Left ventricle myocardium superior (tissue), 1 donor: ENCODE data around the gene ZNG1F. TPM values are rescaled to one million over a fixed set of nuclear protein-coding genes. Genes with fewer than 3 reads are reported as not detected.
"Not testable (repeated sequence)": the region's sequence is repeated elsewhere in the genome, so short reads cannot be mapped to it uniquely, and the experiment has no call there.

ENCODE experiments used
- ATAC-seq: fragments of 200-7000 bp; cut with Tn5 transposase; one replicate; pipeline ENCODE4 v1.9.1; 2020; ENCODE audit warnings: mild to moderate bottlenecking, moderate library complexity
- DNase-seq: peaks from one replicate; pipeline ENCODE4 v3.0.0-alpha.2; 2020
- intact Hi-C: fragments of 100-400 bp; cut with micrococcal nuclease; formaldehyde crosslinking; loops from one replicate; pipeline ENCODE4 v1.11.0; 2022
- long read RNA-seq: library from polyadenylated mRNA; unstranded; transcript quantifications from one replicate; pipeline ENCODE4 v2.0.0, GENCODE V29; 2021
- total RNA-seq: library from RNA; stranded (reverse); fragmentation: NEBNext Ultra II Directional; extraction: Animal tissue kit (Norgen Biotek cat#: 25700); gene quantifications from one replicate; pipeline ENCODE4 v1.2.1, GENCODE V29; 2021
- donor health status: DM: no; HTN: yes; CAD: no; lungs with severe emphysema.

ZNG1F gene
- total RNA-seq = 9.4 TPM
- long read RNA-seq, partial matches to known transcripts = 7 of 12 reads
- long read RNA-seq, other reads (novel, unspliced or antisense) = 5 of 12 reads

DNA sequence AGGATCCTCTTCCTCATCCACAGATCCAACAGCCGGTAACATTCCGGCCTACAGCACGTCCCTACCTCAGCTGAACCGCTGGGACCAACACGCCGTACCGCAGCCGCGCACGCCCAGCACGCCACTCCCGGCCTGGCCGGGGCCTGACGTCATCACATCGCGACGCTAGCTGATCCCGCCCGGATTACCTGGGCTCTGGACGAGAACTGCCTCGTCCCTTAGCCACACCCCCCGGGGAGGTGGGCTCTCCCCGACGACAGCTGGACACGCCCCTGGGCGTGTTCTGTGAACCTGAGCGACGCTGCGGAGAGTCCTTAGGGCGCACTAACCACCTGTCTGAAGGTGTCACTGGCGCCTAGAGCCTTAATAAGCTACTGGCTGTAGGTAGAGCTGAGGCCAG lies at the start of gene ZNG1F:
Gene ZNG1F (minus strand): TSS at position 101 of the 400 bp plus-strand sequence. CDS start 59 bp downstream, at position 42.
- intact Hi-C loops, DNase-seq, ATAC-seq: not testable (repeated sequence)

DNA sequence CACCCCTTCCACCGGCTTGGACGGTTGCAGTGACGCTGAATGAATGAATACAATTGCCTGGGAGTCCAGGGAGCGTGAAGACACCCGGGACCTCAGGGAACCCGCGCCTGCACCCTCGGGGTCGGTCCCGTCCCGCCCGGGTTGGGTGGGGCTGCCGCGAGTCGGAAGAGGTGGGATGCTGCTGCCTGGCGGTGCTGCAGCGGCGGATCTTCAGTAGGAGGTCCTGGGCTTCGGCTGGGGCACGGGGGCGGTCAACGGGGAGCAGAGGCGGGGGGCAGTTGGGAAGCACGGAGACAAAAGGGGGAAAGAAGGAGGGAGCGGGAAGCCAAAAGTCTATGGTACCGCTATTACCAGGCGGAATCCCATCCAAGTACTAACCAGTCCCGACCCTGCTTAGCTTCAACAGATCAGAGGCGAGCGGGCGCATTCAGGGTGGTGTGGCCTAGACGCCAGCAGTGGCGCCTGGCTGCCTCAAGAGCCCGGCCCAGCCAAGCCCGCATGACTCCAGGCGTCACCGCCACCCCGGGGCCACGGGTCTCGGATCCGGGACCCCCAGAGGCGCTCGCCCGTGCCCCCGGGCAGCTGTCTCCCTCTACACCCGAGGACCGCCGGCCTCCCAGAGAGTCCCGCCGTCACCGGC lies 48.1 kb upstream of the ZNG1F start:
- intact Hi-C loops, ATAC-seq: not testable (repeated sequence)
- DNase-seq = peak; percentile 28

DNA sequence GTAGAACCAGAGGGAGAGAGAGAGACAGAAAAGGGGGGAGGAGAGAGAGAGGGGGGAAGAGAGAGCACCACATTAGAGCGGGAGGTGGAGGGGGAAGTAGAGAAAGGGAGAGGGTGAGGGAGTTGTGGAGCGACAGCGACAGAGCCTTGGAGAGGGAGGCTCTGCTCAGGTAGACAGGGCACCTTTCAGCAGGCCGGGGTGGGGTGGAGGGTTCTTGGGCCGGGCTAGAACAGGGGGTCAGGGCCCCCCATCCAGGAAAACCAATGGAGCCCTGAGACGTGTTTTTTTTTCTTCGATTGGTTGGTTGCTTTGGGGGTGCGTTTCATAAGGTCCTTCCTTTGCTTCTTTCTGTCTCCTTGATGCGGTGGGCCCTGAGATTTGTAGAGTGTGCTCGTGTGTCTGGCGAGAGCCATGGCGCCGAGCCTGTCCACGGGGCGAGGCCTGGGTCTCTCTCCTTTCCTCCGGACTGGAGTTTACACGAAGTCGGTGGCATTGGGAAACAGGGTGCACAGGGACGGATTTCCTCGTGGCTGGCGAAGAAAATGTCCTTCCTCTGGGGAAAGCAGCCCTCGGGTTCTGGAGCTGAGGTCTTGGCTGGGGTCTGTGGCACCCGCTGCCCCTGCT lies 47.5 kb upstream of the ZNG1F start:
- DNase-seq, ATAC-seq, intact Hi-C loops: not testable (repeated sequence)

DNA sequence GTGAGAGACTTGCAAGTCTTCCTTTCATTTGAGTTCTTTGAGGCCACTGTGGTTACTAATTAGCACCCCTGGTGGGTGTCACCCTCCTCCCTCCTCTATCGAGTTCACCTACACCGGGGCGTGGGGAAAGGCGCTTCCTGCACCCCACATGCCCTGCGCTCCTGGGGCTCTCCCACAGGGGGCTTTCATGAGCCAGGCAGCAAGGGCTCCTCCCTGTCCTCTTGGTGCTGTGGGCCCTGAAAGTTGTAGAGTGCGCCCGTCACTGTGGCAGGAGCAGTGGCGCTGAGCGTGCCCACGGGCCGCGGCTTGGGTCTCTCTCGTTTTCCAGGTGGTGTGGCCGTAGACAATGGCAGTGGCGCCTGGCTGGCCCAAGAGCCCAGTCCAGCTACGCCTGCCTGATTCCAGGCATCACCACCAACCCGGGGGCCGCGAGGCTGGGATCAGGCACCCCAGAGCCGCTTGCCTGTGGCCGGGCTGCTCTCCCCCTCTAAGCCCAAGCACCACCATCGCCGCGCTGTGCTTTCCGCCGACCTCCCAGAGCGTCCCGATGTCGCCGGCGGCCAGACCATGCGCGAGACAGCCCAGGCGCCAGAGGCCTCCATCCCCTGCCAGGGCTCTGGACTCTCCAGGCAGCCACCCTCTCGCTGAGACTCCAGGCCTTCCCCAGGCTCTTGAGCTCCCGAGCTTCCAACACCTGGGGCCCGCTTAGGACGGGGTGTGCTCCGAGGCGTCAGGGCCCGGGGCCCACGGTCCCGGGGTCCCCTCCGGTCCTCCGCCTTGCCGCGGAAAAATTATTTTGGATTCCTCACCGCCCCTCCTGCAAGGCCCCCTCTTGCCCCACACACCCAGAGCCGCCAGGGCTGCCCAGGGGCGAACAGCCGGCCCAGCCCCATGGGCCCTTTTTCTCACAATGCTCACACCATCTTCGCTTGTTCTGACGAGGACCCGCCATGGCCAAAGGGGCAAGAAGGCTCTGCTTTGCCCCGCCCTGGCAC lies 46.0 kb upstream of the ZNG1F start:
- intact Hi-C loops, ATAC-seq: not testable (repeated sequence)
- peak; percentile 29 for DNase-seq

DNA sequence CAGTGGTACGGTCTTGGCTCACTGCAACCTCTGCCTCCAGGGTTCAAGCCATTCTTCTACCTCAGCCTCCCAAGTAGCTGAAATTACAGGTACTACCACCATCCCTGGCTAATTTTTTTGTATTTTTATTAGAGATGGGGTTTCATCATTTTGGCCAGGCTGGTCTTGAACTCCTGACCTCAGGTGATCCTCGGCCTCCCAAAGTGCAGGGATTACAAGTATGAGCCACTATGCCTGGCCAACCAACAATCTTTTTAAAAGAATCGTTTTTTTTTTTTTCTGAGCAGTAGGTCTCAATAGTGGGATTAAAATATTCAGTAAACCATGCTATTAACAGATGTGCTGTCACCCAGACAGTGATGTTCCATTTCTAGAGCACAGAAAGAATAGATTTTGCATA lies 45.1 kb upstream of the ZNG1F start:
- intact Hi-C loops, DNase-seq, ATAC-seq: not testable (repeated sequence)

DNA sequence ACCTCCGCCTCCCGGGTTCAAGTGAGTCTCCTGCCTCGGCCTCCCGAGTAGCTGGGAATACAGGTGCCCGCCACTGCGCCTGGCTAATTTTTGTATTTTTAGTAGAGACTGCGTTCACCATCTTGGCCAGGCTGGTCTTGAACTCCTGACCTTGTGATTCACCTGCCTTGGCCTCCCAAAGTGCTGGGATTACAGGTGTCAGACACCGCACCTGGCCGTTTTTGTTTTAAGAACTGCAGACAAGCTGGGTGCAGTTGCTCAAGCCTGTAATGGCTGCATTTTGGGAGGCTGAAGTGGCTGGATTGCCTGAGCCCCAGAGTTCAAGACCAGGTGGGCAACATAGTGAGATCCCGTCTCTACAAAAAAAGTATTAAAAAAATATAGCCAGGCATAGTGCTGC lies 43.2 kb upstream of the ZNG1F start:
- intact Hi-C loops = not testable (repeated sequence)
- ATAC-seq (peak; percentile 17), DNase-seq (peak; percentile 34)

DNA sequence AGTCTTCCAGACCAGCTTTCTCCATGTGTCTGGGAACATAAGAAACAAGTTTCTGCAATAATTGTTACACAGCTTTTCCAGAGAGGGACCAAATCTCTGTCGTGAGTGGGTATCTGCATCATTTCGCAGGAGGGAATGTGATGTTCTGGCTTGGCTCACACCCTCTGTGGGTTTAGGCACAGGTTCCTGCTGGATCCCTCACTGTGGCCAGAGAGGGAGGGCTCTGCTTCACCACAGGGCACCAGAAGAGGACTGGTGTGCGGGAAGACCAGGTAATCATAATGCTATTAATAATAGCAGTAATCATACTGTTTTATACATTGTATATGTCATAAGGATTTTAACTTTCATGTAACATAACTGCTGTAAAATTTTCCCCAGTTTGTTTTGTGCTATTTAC lies 41.3 kb upstream of the ZNG1F start:
- ATAC-seq = peak; percentile 23
- DNase-seq, intact Hi-C loops: not testable (repeated sequence)

DNA sequence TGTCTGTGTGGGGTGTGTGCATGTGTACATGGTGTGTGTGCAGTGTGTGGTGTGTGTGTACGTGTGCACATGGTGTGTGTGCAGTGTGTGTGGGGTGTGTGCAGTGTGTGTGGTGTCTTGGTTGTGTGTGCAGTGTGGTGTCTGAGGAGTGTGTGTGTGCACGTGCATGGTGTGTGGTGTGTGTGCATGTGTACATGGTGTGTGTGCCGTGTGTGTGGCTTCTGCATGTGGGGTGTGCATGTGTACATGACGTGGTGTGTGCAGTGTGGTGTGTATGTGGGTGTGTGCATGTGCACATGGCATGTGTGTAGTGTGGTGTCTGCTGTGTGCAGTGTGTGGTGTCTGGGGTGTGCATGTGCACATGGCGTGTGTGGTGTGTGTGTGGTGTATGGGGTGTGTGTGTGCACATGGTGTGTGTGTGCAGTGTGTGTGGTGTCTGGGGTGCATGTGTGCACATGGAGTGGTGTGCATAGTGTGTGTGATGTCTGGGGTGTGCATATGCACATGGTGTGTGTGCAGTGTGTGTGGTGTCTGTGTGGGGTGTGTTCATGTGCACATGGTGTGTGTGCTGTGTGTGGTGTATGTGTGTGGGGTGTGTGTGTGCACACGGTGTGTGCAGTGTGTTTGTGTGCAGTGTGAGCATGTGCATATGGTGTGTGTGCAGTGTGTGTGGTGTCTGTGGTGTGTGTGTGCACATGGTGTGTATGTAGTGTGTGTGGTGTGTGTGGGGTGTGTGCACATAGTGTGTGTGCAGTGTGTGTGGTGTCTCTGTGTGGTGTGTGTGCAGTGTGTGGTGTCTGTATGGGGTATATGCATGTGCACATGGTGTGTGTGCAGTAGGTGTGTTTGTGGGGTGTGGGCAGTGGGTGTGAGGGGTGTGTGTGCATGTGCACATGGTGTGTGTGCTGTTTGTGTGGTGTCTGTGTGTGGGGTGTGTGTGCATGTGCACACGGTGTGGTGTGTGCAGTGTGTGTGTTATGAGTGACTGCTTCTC lies 40.6 kb upstream of the ZNG1F start:
- ATAC-seq = peak; percentile 76
- intact Hi-C loops = no loop called here
- peak; percentile 36 for DNase-seq

DNA sequence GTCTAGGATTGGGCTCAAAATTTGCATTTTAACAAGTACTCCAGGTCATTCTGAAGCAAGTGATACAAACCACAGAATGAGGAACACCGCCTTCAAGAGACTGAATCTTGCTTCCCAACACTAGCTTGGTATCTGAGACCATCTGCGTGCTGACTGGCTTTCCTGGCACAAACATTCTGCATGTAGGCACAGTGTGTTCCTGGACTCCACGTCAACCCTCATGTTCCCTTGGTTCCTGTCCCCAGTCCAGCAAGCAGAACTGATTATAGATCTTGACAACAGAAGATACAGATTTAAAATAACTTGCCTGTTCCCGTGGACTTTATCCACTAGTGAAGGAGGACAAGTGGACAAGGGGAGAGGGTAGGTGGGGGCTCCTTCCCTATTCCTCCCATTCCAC lies 30.7 kb upstream of the ZNG1F start:
- intact Hi-C loops, ATAC-seq, DNase-seq: not testable (repeated sequence)

DNA sequence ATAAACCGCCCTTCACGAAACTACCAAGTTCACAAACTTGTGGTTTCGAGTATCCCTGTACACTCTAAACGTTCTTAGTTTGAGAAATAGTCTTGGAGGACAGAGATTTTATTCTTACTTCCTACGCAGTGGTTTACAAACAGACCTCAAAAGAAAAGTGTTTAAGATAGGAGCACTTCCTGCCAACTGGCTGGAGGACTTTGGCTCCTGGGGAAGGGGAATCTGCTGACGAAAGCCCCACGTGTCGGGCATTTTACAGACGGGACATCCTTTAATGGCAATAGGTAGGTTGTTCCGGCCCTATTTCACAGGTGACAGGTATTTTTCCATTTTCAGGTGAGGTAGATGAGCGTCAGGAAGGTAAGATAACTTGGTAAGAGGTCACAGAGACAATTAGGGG lies 678 bp downstream of the ZNG1F start:
- intact Hi-C loops, DNase-seq, ATAC-seq: not testable (repeated sequence)

DNA sequence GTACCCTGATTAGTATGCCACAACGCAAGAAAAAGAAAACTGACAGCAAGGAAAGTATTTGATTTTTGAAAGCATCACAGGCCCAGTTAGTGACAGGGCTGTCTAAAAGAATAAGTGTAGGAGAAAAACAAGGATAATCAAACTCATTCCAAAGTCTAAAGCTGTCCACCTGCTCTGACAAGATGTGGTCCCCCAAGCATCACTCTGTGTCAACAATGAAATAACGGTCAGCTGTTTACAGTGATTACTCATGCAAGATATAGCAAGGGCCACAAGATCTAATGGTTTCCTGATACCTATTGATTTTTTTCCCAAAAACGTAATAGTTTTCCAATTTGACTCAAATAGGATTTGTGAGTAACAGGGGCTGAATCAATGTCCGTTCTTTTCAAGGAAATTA lies 14.1 kb downstream of the ZNG1F start:
- DNase-seq, intact Hi-C loops, ATAC-seq: not testable (repeated sequence)

DNA sequence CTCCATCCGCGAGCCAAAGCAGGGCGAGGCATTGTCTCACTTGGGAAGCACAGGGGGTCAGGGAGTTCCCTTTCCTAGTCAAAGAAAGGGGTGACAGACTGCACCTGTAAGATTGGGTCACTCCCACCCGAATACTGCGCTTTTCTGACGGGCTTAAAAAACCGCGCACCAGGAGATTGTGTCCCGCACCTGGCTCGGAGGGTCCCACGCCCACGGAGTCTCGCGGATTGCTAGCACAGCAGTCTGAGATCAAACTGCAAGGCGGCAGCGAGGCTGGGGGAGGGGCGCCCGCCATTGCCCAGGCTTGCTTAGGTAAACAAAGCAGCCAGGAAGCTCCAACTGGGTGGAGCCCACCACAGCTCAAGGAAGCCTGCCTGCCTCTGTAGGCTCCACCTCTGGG lies 39.0 kb downstream of the ZNG1F start:
- peak; percentile 2 for DNase-seq
- intact Hi-C loops, ATAC-seq: not testable (repeated sequence)

DNA sequence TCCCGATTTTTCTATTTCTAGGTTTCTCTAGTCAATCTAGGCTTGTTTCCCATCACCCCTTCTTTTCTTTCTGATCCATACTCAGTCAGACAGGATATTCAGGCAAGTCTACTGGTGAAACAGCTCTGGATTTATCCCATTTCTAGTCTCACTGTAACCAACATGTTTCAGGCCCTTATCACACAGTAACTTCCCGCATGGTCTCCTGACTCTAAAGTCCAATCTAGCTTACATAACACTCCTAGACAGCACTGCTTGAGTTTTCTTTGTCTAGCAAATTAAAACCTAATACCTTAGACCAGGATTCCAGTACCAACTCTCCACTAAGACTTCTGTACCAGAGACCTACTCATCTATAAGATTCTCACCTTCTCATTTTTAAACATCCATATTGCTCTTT lies 47.2 kb downstream of the ZNG1F start:
- DNase-seq, intact Hi-C loops: not testable (repeated sequence)

DNA sequence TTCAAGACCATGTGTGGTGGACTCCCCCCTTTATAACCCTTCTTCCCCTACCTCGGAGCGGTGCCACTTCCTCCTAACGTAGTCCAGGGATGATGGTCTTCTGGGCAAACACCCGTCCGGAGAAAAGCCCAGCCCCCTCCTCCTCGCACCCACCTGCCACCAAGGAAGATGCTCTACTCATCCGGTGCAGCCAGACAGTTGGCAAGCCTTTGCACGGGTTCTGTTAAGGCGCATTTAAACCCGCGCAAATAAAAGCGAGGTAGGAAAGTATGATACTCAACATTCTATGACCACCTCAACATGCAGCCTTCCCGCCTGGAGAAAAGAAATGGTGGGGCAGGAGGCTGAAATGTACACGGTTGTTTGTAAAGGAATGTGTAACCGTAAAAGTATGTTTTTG lies 60.5 kb downstream of the ZNG1F start, which contains the start of gene FOXD4L6:
Gene FOXD4L6 (minus strand): TSS at position 101 of the 400 bp plus-strand sequence. CDS start 298 bp downstream, outside the sequence.
- intact Hi-C loops, DNase-seq, ATAC-seq: not testable (repeated sequence)

More for the DNA sequence above, 47.2 kb downstream of the ZNG1F start:
- not testable (repeated sequence) for ATAC-seq

DNA sequence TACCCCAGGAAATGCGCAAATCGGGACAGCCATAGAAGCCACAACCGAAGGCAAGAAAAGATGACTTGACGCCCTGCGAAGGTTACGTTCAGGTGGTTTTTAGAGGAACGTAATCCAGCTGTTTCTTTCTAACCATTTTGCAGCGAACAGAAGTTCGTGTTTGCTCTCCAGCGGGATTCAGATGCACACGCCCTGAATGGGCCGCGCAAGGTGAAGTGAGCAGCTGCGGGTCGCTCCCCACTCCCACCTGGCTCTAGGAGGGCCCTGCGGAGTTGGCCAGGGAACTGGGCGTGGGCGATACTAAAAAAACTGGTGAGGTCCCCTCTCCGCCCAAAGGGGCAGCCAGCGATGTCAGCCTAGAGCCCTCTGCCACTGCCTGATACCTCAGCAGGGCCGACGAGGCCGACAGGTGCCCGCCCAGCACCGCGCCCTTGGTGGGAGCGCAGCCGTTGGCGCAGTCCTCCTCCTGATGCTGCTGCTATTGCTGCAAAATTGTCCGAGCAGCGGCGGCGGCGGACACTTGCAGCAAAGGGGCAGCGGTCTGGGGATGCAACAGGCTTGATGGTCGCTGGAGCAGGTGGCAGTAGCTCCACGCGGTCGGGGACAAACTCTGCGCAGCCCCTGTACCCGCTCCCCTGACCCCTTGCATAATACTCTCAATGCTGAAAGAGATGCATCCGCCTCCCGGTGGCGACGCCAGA lies 62.2 kb downstream of the ZNG1F start:
- DNase-seq = peak; percentile 6
- ATAC-seq, intact Hi-C loops: not testable (repeated sequence)

DNA sequence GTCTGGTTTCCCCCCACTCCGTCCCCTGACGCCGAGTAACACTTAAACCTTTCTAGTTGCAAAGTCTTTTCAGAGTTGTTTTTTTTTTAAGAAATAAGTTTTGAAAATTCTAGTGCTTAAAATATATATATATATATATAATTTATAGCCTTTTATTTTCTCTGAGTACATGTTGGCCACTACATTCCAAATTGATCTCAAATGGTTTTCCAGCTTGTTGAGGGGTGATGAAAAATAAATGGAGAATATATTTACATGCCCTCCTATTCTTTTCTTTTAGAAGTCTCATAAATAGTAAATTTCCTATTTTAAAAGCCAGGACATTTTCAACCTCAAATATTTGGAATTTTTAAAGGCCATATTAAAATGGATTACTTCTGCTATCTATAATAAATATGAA lies 63.2 kb downstream of the ZNG1F start:
- ATAC-seq, DNase-seq, intact Hi-C loops: not testable (repeated sequence)

DNA sequence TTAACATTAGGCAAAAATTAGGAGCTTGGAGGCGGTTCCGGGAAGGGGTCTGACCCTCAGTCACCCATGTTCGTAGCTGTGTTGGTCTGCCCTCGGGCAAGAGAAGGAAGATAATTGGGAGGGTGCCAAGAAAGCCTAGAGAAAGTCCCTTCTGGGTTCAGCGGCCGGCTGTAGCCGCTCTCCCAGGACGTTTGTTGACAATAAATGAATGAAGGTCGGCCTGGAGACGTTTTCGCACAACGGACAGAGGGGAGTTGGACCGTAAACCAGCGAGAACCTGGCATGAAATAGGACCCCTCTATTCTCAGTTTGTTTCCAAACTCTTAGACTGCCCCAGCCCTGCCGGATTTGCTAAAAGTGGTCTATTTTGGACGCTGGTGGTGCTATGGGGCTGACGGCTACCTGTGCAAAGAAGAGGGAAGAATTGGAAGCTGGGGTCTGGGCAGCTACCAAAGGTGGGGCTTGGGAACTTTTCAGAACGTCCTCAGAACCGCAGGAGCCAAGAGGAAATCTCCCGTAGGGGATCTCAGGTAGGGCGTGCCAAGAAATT lies 63.9 kb downstream of the ZNG1F start:
- DNase-seq, ATAC-seq, intact Hi-C loops: not testable (repeated sequence)
